A549 (cell line): ENCODE data around the gene BCL11B. TPM values are rescaled to one million over a fixed set of nuclear protein-coding genes. Genes with fewer than 3 reads are reported as not detected.

Experiments used
- ATAC-seq, 2 experiments: fragments of 200-7000 bp in 1 of 2; fragments of >200 bp in 1 of 2; cut with Nextera tagmentation in 1 of 2; cut with Tn5 transposase in 1 of 2; 3 replicates each; pipeline versions ENCODE4 v1.8.0 to v1.9.1; 2018 to 2020; ENCODE audit warnings: mild to moderate bottlenecking in 1 of 2, moderate library complexity in 1 of 2
- CTCF ChIA-PET: fragments of 300-600 bp; sonication (Branson Sonifier 250); formaldehyde crosslinking; extraction: SDS; loops from one replicate; lab custom pipeline; 2021; ENCODE audit warnings: antibody characterized with exemption, inconsistent platforms; lab: Yijun Ruan, JAX
- POLR2A ChIA-PET: fragments of 350-600 bp; formaldehyde crosslinking; extraction: SDS; loops from one replicate; lab custom pipeline; 2021; ENCODE audit warnings: antibody characterized with exemption, inconsistent platforms; lab: Yijun Ruan, JAX
- DNase-seq, 2 experiments: peaks; one replicate each; pipeline versions ENCODE4 v3.0.0 to v3.0.0-alpha.2; 2011 to 2016; ENCODE audit warnings: low read depth in 1 of 2, low spot score in 1 of 2
- FAIRE-seq: peaks from 2 replicates; lab custom pipeline; 2011; peaks lifted over from hg19 to GRCh38; lab: Jason Lieb, UNC
- H3K27ac ChIP-seq, 2 experiments: fragments of >200 bp; sonication (Bioruptor Twin); formaldehyde crosslinking; 3 replicates each; pipeline ENCODE4 v1.5.1; 2016 to 2017
- H3K4me1 ChIP-seq: fragments of >200 bp; sonication (Bioruptor Twin); formaldehyde crosslinking; 3 replicates; pipeline ENCODE4 v1.6.1; 2016
- H3K4me2 ChIP-seq: fragments of >200 bp; sonication (Bioruptor Twin); formaldehyde crosslinking; 3 replicates; pipeline ENCODE4 v1.6.1; 2016
- H3K4me3 ChIP-seq: fragments of >200 bp; sonication (Bioruptor Twin); formaldehyde crosslinking; 3 replicates; pipeline ENCODE4 v1.5.1; 2016
- H3K9me3 ChIP-seq: fragments of >200 bp; sonication (Bioruptor Twin); formaldehyde crosslinking; 3 replicates; pipeline ENCODE4 v1.6.1; 2016
- BCL3 ChIP-seq: fragments of >200 bp; sonication (Bioruptor Twin); formaldehyde crosslinking; IDR thresholded peaks from 3 replicates; pipeline ENCODE4 v1.6.1; 2016
- CBX2 ChIP-seq: fragments of 200-600 bp; sonication (generic); IDR thresholded peaks from 2 replicates; pipeline ENCODE4 v1.6.1; 2016; ENCODE audit warnings: low read depth, mild to moderate bottlenecking, borderline replicate concordance
- CEBPB ChIP-seq, 2 experiments: fragments of >200 bp in 1 of 2; sonication (Bioruptor Twin) in 1 of 2; formaldehyde crosslinking in 1 of 2; IDR thresholded peaks; 2 replicates each; pipeline ENCODE4 v1.6.1; 2012 to 2016
- CHD4 ChIP-seq: fragments of 200-600 bp; sonication (generic); IDR thresholded peaks from 2 replicates; pipeline ENCODE4 v1.6.1; 2016; ENCODE audit warnings: antibody characterized with exemption, mild to moderate bottlenecking, borderline replicate concordance
- E2F6 ChIP-seq: IDR thresholded peaks from 2 replicates; pipeline ENCODE4 v1.6.1; 2012; ENCODE audit warnings: low read depth, borderline replicate concordance
- EHMT2 ChIP-seq: fragments of 200-600 bp; sonication (generic); IDR thresholded peaks from 2 replicates; pipeline ENCODE4 v1.6.1; 2016; ENCODE audit warnings: antibody characterized with exemption, low read depth, mild to moderate bottlenecking, moderate library complexity
- ELK1 ChIP-seq: fragments of 150-350 bp; IDR thresholded peaks from 2 replicates; pipeline ENCODE4 v1.6.1; 2014; ENCODE audit warnings: low read depth, mild to moderate bottlenecking, low read length
- EP300 ChIP-seq, 2 experiments: fragments of >200 bp; sonication (Bioruptor Twin); formaldehyde crosslinking; IDR thresholded peaks; 2 replicates in 1 of 2; 3 replicates in 1 of 2; pipeline ENCODE4 v1.6.1; 2016 to 2017
- ESRRA ChIP-seq: fragments of 150-350 bp; IDR thresholded peaks from 2 replicates; pipeline ENCODE4 v1.6.1; 2014; ENCODE audit warnings: mild to moderate bottlenecking, low read length, borderline replicate concordance
- FOXS1 ChIP-seq: fragments of 250-450 bp; sonication (Bioruptor Pico); IDR thresholded peaks from 2 replicates; pipeline ENCODE4 v1.5.0; 2020; ENCODE audit warnings: mild to moderate bottlenecking, moderate library complexity
- HDAC2 ChIP-seq: fragments of 200-600 bp; sonication (generic); IDR thresholded peaks from 2 replicates; pipeline ENCODE4 v1.6.1; 2016
- HES2 ChIP-seq: fragments of >200 bp; sonication (Bioruptor Twin); formaldehyde crosslinking; IDR thresholded peaks from 2 replicates; pipeline ENCODE4 v1.6.1; 2016
- HOXB13 ChIP-seq: fragments of 250-450 bp; sonication (Bioruptor Pico); IDR thresholded peaks from 2 replicates; pipeline ENCODE4 v1.5.0; 2020; ENCODE audit warnings: low read depth, mild to moderate bottlenecking, moderate library complexity
- HOXB5 ChIP-seq: fragments of 250-450 bp; sonication (Bioruptor Pico); IDR thresholded peaks from 2 replicates; pipeline ENCODE4 v1.5.0; 2020; ENCODE audit warnings: mild to moderate bottlenecking, moderate library complexity
- JUN ChIP-seq, 2 experiments: fragments of >200 bp; sonication (Bioruptor Twin); formaldehyde crosslinking; IDR thresholded peaks; 2 replicates in 1 of 2; 3 replicates in 1 of 2; pipeline ENCODE4 v1.6.1; 2016 to 2017
- JUNB ChIP-seq: fragments of >200 bp; sonication (Bioruptor Twin); formaldehyde crosslinking; IDR thresholded peaks from 2 replicates; pipeline ENCODE4 v1.6.1; 2016
- KDM1A ChIP-seq: fragments of 200-600 bp; sonication (generic); IDR thresholded peaks from 2 replicates; pipeline ENCODE4 v1.6.1; 2016; ENCODE audit warnings: low read depth, mild to moderate bottlenecking
- NR3C1 ChIP-seq: fragments of >200 bp; sonication (Bioruptor Twin); formaldehyde crosslinking; IDR thresholded peaks from 3 replicates; pipeline ENCODE4 v1.6.1; 2017
- PBX3 ChIP-seq: IDR thresholded peaks from 2 replicates; pipeline ENCODE4 v1.6.1; 2012
- RARB ChIP-seq: fragments of 250-450 bp; sonication (Bioruptor Pico); IDR thresholded peaks from 2 replicates; pipeline ENCODE4 v1.8.0; 2021; ENCODE audit warnings: mild to moderate bottlenecking, moderate library complexity
- RCOR1 ChIP-seq: fragments of 150-350 bp; IDR thresholded peaks from 2 replicates; pipeline ENCODE4 v1.6.1; 2014; ENCODE audit warnings: antibody characterized with exemption, low read length, low read depth
- RFX5 ChIP-seq: fragments of 450-650 bp; IDR thresholded peaks from 2 replicates; pipeline ENCODE4 v1.7.1; 2014; ENCODE audit warnings: antibody characterized with exemption, mild to moderate bottlenecking, moderate library complexity
- RNF2 ChIP-seq: fragments of 200-600 bp; sonication (generic); IDR thresholded peaks from 2 replicates; pipeline ENCODE4 v1.6.1; 2016; ENCODE audit warnings: low read depth, mild to moderate bottlenecking, antibody characterized with exemption, moderate library complexity, borderline replicate concordance
- TFCP2L1 ChIP-seq: fragments of 250-450 bp; sonication (Bioruptor Pico); IDR thresholded peaks from 2 replicates; pipeline ENCODE4 v1.5.0; 2021; ENCODE audit warnings: mild to moderate bottlenecking
- ZNF302 ChIP-seq: fragments of 250-450 bp; sonication (Bioruptor Pico); IDR thresholded peaks from 2 replicates; pipeline ENCODE4 v1.9.0; 2021; ENCODE audit warnings: inconsistent platforms, mild to moderate bottlenecking, moderate library complexity
- WGBS: methylation state at CpG from one replicate; pipeline ENCODE4 v1.1.6; 2017; ENCODE audit errors: missing lambda C conversion rate; 5-methylcytosine and 5-hydroxymethylcytosine counted together
- polyA plus RNA-seq, 4 experiments: library from polyadenylated mRNA; depleted of rRNA in 3 of 4; stranded (reverse); fragments of >200 nt; fragmentation: RNase III in 1 of 4; extraction: RNeasy Plus Mini Kit Qiagen cat#74134 plus additional on column Dnase treatment in 1 of 4; gene quantifications; 2 replicates in 3 of 4; 3 replicates in 1 of 4; pipeline ENCODE4 v1.2.3, GENCODE V29; 2011 to 2017

BCL11B gene
- polyA plus RNA-seq, 2 of the 4 experiments (the other 2 are of a cell fraction), result 0.43 to 0.49 TPM

GRCh38 chr14:99268810-99269707 is 2.9 kb downstream of the BCL11B start:
- no peaks in the 10 kb centered on the region for H3K9me3 ChIP-seq
- peaks cover 21% of the 10 kb centered on the region for H3K4me1 ChIP-seq
- WGBS, result 80% methylated on average over 19 of the region's 19 CpGs
- TF ChIP-seq HES2 (no peak), CEBPB (IDR thresholded peaks at IDR 0.05) (no peak), RCOR1 (no peak), E2F6 (no peak), RNF2 (no peak), ESRRA (no peak), BCL3 (no peak), ELK1 (no peak), PBX3 (no peak), RARB (CRISPR knock-in tag) (no peak), KDM1A (no peak), TFCP2L1 (no peak), HOXB13 (no peak), EHMT2 (no peak), FOXS1 (no peak), CBX2 (no peak), CHD4 (no peak), ZNF302 (CRISPR knock-in tag) (no peak), EP300 (IDR thresholded peaks at IDR 0.05) (no peak)
- CTCF ChIA-PET, result interaction anchor here (0.9 to 2.3 kb wide), 7 partner anchors 9 to 1290 kb away, joined by 3 to 7 read pairs (median 3); no protein-coding TSS in a partner anchor
- no peak for FAIRE-seq
- no peak overlapping the region for H3K27ac ChIP-seq
- no peak for DNase-seq
- POLR2A ChIA-PET, result interaction anchor here (0.7 to 0.8 kb wide), 2 partner anchors 14 to 146 kb away, joined by 3 to 13 read pairs; no protein-coding TSS in a partner anchor
- ATAC-seq, result no peak
- H3K4me3 ChIP-seq, result peak overlapping the region; percentile 83; the same call in 2 of the 3 replicates
- H3K4me2 ChIP-seq, result peak overlapping the region; percentile 97

- CTCF ChIA-PET, result interaction anchor here (0.8 to 3.1 kb wide), 14 partner anchors 8 to 1289 kb away, joined by 3 to 28 read pairs (median 4); no protein-coding TSS in a partner anchor
- no peak overlapping the region for H3K4me3 ChIP-seq
- WGBS, result 69% methylated on average over 15 of the region's 16 CpGs
- H3K4me1 ChIP-seq, result peaks cover 11% of the 10 kb centered on the region
- no peak overlapping the region for H3K27ac ChIP-seq
- ATAC-seq, result no peak
- no peak for FAIRE-seq
- POLR2A ChIA-PET, result no interaction called here
- DNase-seq, result no peak
- no peak overlapping the region for H3K4me2 ChIP-seq
- no peaks in the 10 kb centered on the region for H3K9me3 ChIP-seq
- TF ChIP-seq FOXS1, result no peak
- TF ChIP-seq HOXB5 (CRISPR knock-in tag), result no peak
- TF ChIP-seq KDM1A, result no peak
- no peak for TF ChIP-seq TFCP2L1
- TF ChIP-seq HOXB13, result no peak
- TF ChIP-seq RFX5, result no peak
- no peak for TF ChIP-seq JUN (IDR thresholded peaks at IDR 0.05)
- TF ChIP-seq NR3C1, result no peak
- TF ChIP-seq EHMT2, result no peak
- TF ChIP-seq HDAC2, result no peak
- TF ChIP-seq RARB (CRISPR knock-in tag), result no peak
- TF ChIP-seq ZNF302 (CRISPR knock-in tag), result no peak
- TF ChIP-seq JUNB, result no peak
Measured at GRCh38 chr14:99267837-99268781, 3.9 kb downstream of the BCL11B start.
